Thoracic aorta (tissue), 2 donors: ENCODE data around the gene SIRPA. TPM values are rescaled to one million over a fixed set of nuclear protein-coding genes. Genes with fewer than 3 reads are reported as not detected.

Experiments used
- ATAC-seq: fragments of 150-250 bp; one replicate; pipeline ENCODE4 v1.8.0; 2017; ENCODE audit warnings: low read depth; ENCODE audit not compliant: insufficient number of reproducible peaks, low FRiP score
- DNase-seq: peaks from one replicate; pipeline ENCODE4 v3.0.0-alpha.2; 2020; ENCODE audit warnings: low spot score
- H3K27ac ChIP-seq, 2 donors: fragments of 200-600 bp; sonication (generic); 1 replicate in 1 of 2; 2 replicates in 1 of 2; pipeline ENCODE4 v1.5.1; 2016; ENCODE audit warnings: mild to moderate bottlenecking in 2 of 2, moderate library complexity in 2 of 2
- H3K27me3 ChIP-seq: fragments of 200-600 bp; sonication (generic); replicated peaks from 2 replicates; pipeline ENCODE4 v1.6.0; 2016; ENCODE audit warnings: mild to moderate bottlenecking; ENCODE audit not compliant: insufficient read depth
- H3K36me3 ChIP-seq: fragments of 200-600 bp; sonication (generic); one replicate; pipeline ENCODE4 v1.5.1; 2016
- H3K4me1 ChIP-seq, 2 donors: fragments of 200-600 bp; sonication (generic); 1 replicate in 1 of 2; 2 replicates in 1 of 2; pipeline versions ENCODE4 v1.5.1 to v1.6.0; 2016; ENCODE audit warnings: low read depth in 2 of 2, mild to moderate bottlenecking in 1 of 2; ENCODE audit not compliant: control insufficient read depth in 1 of 2
- H3K4me3 ChIP-seq: fragments of 200-600 bp; sonication (generic); 2 replicates; pipeline ENCODE4 v1.5.1; 2016; ENCODE audit warnings: mild to moderate bottlenecking
- H3K9me3 ChIP-seq: fragments of 200-600 bp; sonication (generic); 2 replicates; pipeline ENCODE4 v1.5.1; 2016
- total RNA-seq, 2 donors: library from RNA; depleted of rRNA; stranded (reverse); fragments of >200 nt; gene quantifications; one replicate each; pipeline versions ENCODE4 v1.1.0 to v1.2.3, GENCODE V29; 2016
- TF ChIP-seq, protein P1 (sequence below): fragments of 200-600 bp; sonication (generic); IDR thresholded peaks from one replicate; pipeline ENCODE4 v1.5.1; 2019; ENCODE audit warnings: antibody characterized with exemption

The SIRPA gene
- total RNA-seq, 2 donors from 2014 or later, result 29.5 to 62.9 TPM

DNA sequence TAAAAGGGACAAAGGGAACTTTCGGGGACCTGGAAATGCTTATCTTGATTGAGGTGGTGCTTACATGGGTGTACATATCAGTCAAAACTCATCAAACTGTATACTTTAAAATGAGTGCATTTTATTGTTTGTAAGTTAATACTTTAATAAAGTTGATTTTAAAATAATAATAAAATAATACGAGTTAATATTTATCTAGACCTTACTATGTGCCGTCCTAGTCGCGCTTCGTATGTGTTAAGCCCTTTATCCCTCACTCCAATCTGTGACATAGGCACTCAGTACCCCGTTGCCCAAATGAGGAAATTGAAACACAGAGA is 51.2 kb downstream of the SIRPA start:
- no peaks in the 10 kb centered on the region for H3K36me3 ChIP-seq
- H3K9me3 ChIP-seq, result no peaks in the 10 kb centered on the region
- DNase-seq (no peak), ATAC-seq (no peak)
- H3K27me3 ChIP-seq, result no peaks in the 10 kb centered on the region
- TF ChIP-seq, protein P1, sequence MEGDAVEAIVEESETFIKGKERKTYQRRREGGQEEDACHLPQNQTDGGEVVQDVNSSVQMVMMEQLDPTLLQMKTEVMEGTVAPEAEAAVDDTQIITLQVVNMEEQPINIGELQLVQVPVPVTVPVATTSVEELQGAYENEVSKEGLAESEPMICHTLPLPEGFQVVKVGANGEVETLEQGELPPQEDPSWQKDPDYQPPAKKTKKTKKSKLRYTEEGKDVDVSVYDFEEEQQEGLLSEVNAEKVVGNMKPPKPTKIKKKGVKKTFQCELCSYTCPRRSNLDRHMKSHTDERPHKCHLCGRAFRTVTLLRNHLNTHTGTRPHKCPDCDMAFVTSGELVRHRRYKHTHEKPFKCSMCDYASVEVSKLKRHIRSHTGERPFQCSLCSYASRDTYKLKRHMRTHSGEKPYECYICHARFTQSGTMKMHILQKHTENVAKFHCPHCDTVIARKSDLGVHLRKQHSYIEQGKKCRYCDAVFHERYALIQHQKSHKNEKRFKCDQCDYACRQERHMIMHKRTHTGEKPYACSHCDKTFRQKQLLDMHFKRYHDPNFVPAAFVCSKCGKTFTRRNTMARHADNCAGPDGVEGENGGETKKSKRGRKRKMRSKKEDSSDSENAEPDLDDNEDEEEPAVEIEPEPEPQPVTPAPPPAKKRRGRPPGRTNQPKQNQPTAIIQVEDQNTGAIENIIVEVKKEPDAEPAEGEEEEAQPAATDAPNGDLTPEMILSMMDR, result no peak
- H3K27ac ChIP-seq, result no peak overlapping the region
- peaks cover 4 to 11% of the 10 kb centered on the region in 2 donors for H3K4me1 ChIP-seq
- peak overlapping the region; percentile 64 for H3K4me3 ChIP-seq

DNA sequence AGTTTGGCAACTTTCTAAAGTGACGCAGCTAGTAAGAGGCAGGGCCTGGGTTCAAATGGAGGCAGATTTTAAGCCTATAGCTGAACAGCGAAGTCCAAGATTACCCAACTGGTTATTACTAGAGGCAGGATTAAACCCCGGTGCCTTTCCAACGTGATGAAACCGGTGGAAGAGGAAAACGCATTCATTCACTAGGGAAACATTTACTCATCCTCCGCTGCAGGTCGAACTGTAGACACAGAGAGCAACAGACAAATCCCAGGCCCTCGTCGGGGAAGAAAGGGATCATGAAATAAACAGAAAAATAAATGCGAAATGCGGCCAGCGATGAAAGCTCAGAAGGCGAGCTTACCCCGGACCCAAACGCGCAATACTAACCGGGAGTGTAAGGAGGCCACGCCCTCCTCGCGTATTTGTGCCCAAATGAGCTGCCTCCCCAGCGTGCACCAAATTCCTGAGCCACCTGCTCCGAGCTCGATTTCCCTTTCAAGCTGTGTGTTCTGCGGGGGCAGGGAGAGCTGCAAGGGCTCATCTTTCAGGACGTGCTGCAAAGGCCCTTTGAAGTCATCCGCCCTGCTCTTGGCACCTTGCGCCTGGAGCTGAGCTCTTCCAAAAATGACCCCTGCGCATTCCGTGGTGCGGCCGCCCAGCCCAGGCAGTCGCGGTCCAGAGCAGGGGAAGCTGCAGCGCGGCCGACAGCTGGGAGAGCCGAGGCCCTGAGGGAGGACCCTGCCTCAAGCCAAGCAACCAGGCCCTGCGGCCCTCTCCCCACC is 51.7 kb downstream of the SIRPA start:
- Histone ChIP-seq H3K4me1 (peaks cover 4 to 11% of the 10 kb centered on the region in 2 donors), H3K27ac (peak overlapping the region in 1 of 2 donors; percentile 16), H3K4me3 (peak overlapping the region; percentile 64), H3K36me3 (no peaks in the 10 kb centered on the region), H3K27me3 (no peaks in the 10 kb centered on the region), H3K9me3 (no peaks in the 10 kb centered on the region)
- TF ChIP-seq, protein P1, result no peak
- ATAC-seq (no peak), DNase-seq (no peak)

DNA sequence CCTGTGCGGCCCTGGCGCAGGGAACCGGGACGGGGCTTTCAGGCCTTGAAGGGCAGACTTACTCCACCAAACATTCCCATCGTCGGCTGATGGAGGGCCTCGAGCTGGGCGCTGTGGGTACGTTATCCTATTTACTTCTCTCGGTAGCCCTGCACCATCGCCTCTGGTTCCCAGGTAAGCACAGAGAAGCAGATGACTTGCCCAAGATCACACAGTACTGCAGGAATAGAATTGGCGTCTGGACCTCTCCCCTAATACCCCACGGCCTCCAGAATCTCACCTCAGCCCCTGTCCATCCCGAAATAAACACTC is 52.3 kb downstream of the SIRPA start:
- no peak for DNase-seq
- H3K4me1 ChIP-seq, result peaks cover 4 to 11% of the 10 kb centered on the region in 2 donors
- no peaks in the 10 kb centered on the region for H3K9me3 ChIP-seq
- H3K27ac ChIP-seq, result peak overlapping the region in 1 of 2 donors; percentile 16
- TF ChIP-seq, protein P1, result no peak
- H3K27me3 ChIP-seq, result no peaks in the 10 kb centered on the region
- peak overlapping the region; percentile 64 for H3K4me3 ChIP-seq
- H3K36me3 ChIP-seq, result no peaks in the 10 kb centered on the region
- ATAC-seq, result no peak

DNA sequence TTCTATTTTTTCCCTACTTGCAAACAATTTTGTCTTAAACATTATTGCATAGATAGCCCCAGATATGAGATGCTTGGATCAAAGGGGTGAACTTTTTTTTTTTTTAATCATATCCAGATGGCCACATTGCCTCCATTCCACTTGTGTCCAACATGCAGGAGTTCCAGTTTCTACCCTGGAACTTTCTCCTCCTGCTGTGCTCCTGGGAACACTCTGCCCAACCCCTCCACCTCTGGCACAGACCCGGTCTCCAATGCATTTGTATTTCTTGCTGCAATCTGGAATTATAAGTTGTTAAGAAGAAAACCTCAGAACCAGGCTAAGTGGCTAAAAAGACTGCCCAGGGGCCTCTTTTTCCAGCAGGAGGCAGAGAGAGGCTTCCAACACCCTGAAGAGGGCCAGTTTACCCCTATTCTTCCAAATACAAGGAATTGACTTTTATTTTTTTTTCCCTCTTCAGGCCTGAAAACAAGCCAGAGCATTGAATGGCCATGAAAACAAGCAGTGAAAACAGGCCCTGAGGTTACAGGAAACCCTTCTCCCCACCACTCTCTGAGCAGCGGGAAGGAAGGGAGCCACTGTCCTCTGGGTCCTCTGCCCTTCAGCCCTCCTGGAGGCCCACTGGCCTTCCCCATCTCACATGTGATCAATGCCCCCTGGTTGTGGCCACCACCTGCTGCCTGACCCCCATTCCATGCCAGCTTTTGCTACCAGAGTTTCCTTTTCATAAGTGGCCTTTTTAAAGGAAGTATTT is 54.3 kb downstream of the SIRPA start:
- ATAC-seq, result no peak
- TF ChIP-seq, protein P1, result no peak
- peaks cover 4 to 11% of the 10 kb centered on the region in 2 donors for H3K4me1 ChIP-seq
- H3K4me3 ChIP-seq, result no peak overlapping the region
- H3K27me3 ChIP-seq, result no peaks in the 10 kb centered on the region
- no peaks in the 10 kb centered on the region for H3K36me3 ChIP-seq
- no peak overlapping the region for H3K27ac ChIP-seq
- DNase-seq, result no peak
- no peaks in the 10 kb centered on the region for H3K9me3 ChIP-seq

DNA sequence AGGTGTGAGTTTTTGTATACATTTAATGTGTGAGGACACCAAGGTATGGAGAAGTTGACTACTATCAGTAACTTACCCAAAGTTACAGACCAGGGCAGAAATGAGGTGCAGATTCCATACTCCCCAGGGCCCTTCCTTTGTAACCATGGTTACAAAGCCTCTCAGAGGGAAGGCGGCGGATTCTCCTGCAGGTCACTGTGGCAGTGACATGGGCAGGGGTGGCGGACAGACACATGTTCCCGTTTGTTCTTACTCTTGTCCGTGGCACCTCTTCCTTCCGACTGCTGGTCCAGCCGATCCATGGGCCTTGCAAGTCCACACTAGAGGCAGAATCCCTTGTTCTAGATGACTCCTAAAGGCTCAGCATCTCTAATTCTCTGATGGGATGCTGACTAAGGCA is 55.6 kb downstream of the SIRPA start:
- no peak overlapping the region for H3K27ac ChIP-seq
- TF ChIP-seq, protein P1, result no peak
- ATAC-seq (no peak), DNase-seq (no peak)
- peaks cover 4 to 11% of the 10 kb centered on the region in 2 donors for H3K4me1 ChIP-seq
- no peaks in the 10 kb centered on the region for H3K27me3 ChIP-seq
- no peaks in the 10 kb centered on the region for H3K36me3 ChIP-seq
- H3K4me3 ChIP-seq, result no peak overlapping the region
- no peaks in the 10 kb centered on the region for H3K9me3 ChIP-seq
